SK-N-SH (cell line): ENCODE measurements around the gene ANO10. TPM values are rescaled to one million over a fixed set of nuclear protein-coding genes. Genes with fewer than 3 reads are reported as not detected.

Experiments
- CTCF ChIA-PET: fragments of 300-600, 350-600 bp; formaldehyde crosslinking; extraction: SDS; loops from one replicate; lab custom pipeline; 2021; lab: Yijun Ruan, JAX
- POLR2A ChIA-PET: fragments of 350-600 bp; sonication (Branson Sonifier 250); formaldehyde crosslinking; extraction: SDS; loops from one replicate; lab custom pipeline; 2020; ENCODE audit warnings: antibody characterized with exemption, inconsistent platforms; lab: Yijun Ruan, JAX
- DNase-seq: peaks from one replicate; pipeline ENCODE4 v3.0.0; 2012
- H2AFZ ChIP-seq: fragments of 200-600 bp; sonication (generic); 2 replicates; pipeline ENCODE4 v1.8.1; 2016; ENCODE audit warnings: antibody characterized with exemption, mild to moderate bottlenecking, low read depth
- H3F3A ChIP-seq: fragments of 200-600 bp; sonication (generic); replicated peaks from 2 replicates; pipeline ENCODE3; 2016; ENCODE audit warnings: antibody characterized with exemption, mild to moderate bottlenecking; ENCODE audit not compliant: insufficient read depth
- H3K27ac ChIP-seq, 2 experiments: fragments of 200-500 bp in 1 of 2; fragments of 200-600 bp in 1 of 2; sonication (Bioruptor generic) in 1 of 2; sonication (generic), shearing (Covaris generic) in 1 of 2; 2 replicates each; pipeline versions ENCODE4 v1.5.1 to v1.6.1; 2014 to 2016; ENCODE audit warnings: low read depth in 2 of 2, inconsistent platforms in 1 of 2, low read length in 1 of 2, mild to moderate bottlenecking in 1 of 2, mixed read lengths in 1 of 2
- H3K27me3 ChIP-seq: fragments of 200-600 bp; sonication (generic), shearing (Covaris generic); 2 replicates; pipeline ENCODE4 v1.6.1; 2016; ENCODE audit warnings: mixed run types; ENCODE audit not compliant: insufficient read depth
- H3K36me3 ChIP-seq, 2 experiments: fragments of 200-500 bp in 1 of 2; fragments of 200-600 bp in 1 of 2; sonication (Bioruptor generic) in 1 of 2; sonication (generic) in 1 of 2; replicated peaks in 1 of 2; 2 replicates each; pipeline versions ENCODE3 to v1.5.1; 2014 to 2016; ENCODE audit warnings: low read length in 1 of 2, mild to moderate bottlenecking in 1 of 2; ENCODE audit not compliant: insufficient read depth in 2 of 2, control insufficient read depth in 1 of 2
- H3K4me1 ChIP-seq, 2 experiments: fragments of 200-500 bp in 1 of 2; fragments of 200-600 bp in 1 of 2; sonication (Bioruptor generic) in 1 of 2; sonication (generic), shearing (Covaris generic) in 1 of 2; 2 replicates each; pipeline versions ENCODE4 v1.5.1 to v1.6.1; 2014 to 2016; ENCODE audit warnings: low read depth in 1 of 2, low read length in 1 of 2, mixed run types in 1 of 2; ENCODE audit not compliant: insufficient read depth in 2 of 2, control insufficient read depth in 1 of 2
- H3K4me2 ChIP-seq: fragments of 200-600 bp; sonication (generic), shearing (Covaris generic); 2 replicates; pipeline ENCODE4 v1.6.1; 2017; ENCODE audit warnings: mixed run types
- H3K4me3 ChIP-seq, 2 experiments: fragments of 200-500 bp in 1 of 2; fragments of 200-600 bp in 1 of 2; sonication (Bioruptor generic) in 1 of 2; sonication (generic), shearing (Covaris generic) in 1 of 2; 2 replicates each; pipeline versions ENCODE4 v1.5.1 to v1.8.1; 2014 to 2016; ENCODE audit warnings: low read depth in 2 of 2, inconsistent platforms in 1 of 2, low read length in 1 of 2, mild to moderate bottlenecking in 1 of 2, mixed read lengths in 1 of 2, moderate library complexity in 1 of 2
- H3K79me2 ChIP-seq: fragments of 200-600 bp; sonication (generic); 2 replicates; pipeline ENCODE4 v1.8.1; 2017; ENCODE audit warnings: mild to moderate bottlenecking; ENCODE audit not compliant: insufficient read depth
- H3K9ac ChIP-seq: fragments of 200-600 bp; sonication (generic); 2 replicates; pipeline ENCODE4 v1.6.1; 2017; ENCODE audit warnings: mixed run types
- H3K9me2 ChIP-seq: fragments of 200-600 bp; sonication (generic); 2 replicates; pipeline ENCODE4 v1.6.1; 2017; ENCODE audit warnings: mixed run types
- H3K9me3 ChIP-seq: fragments of 200-600 bp; sonication (generic); 2 replicates; pipeline ENCODE4 v1.6.1; 2017; ENCODE audit warnings: mixed run types, mild to moderate bottlenecking, moderate library complexity
- H4K20me1 ChIP-seq: fragments of 200-600 bp; sonication (generic); 2 replicates; pipeline ENCODE4 v1.6.1; 2017; ENCODE audit warnings: mild to moderate bottlenecking, mixed run types; ENCODE audit not compliant: insufficient read depth
- CHD2 ChIP-seq: fragments of 150-350 bp; IDR thresholded peaks from 2 replicates; pipeline ENCODE4 v1.6.1; 2018; ENCODE audit warnings: low read length; ENCODE audit not compliant: partially characterized antibody
- ELF1 ChIP-seq: IDR thresholded peaks from 2 replicates; pipeline ENCODE4 v1.4.0; 2012
- EP300 ChIP-seq, 2 experiments: IDR thresholded peaks; 2 replicates each; pipeline versions ENCODE4 v1.4.0 to v1.6.1; 2012; ENCODE audit warnings: borderline replicate concordance in 1 of 2, low read depth in 1 of 2, low read length in 1 of 2
- FOSL2 ChIP-seq: IDR thresholded peaks from 2 replicates; pipeline ENCODE4 v1.4.0; 2012; ENCODE audit warnings: low read depth, mild to moderate bottlenecking, moderate library complexity, borderline replicate concordance
- FOXJ3 ChIP-seq: sonication (generic); formaldehyde crosslinking; IDR thresholded peaks from 2 replicates; pipeline ENCODE4 v1.5.1; 2020; ENCODE audit warnings: mild to moderate bottlenecking, missing genetic modification reagents
- FOXM1 ChIP-seq: IDR thresholded peaks from 2 replicates; pipeline ENCODE4 v1.4.0; 2012; ENCODE audit warnings: low read depth, mild to moderate bottlenecking
- GABPA ChIP-seq: IDR thresholded peaks from 2 replicates; pipeline ENCODE4 v1.4.0; 2012; ENCODE audit warnings: low read depth, mild to moderate bottlenecking
- GATA2 ChIP-seq: sonication (generic); formaldehyde crosslinking; IDR thresholded peaks from 2 replicates; pipeline ENCODE4 v1.5.0; 2020; ENCODE audit warnings: mild to moderate bottlenecking, missing genetic modification reagents
- JUND ChIP-seq: IDR thresholded peaks from 2 replicates; pipeline ENCODE4 v1.4.0; 2012
- MXI1 ChIP-seq: IDR thresholded peaks from 2 replicates; pipeline ENCODE4 v1.6.1; 2012; ENCODE audit warnings: mild to moderate bottlenecking, low read depth, low read length, improper control_type of control experiment
- RCOR1 ChIP-seq: fragments of 150-350 bp; IDR thresholded peaks from 2 replicates; pipeline ENCODE4 v1.6.1; 2017; ENCODE audit warnings: antibody characterized with exemption, low read length
- RFX5 ChIP-seq: IDR thresholded peaks from 2 replicates; pipeline ENCODE4 v1.6.1; 2012; ENCODE audit warnings: mild to moderate bottlenecking, improper control_type of control experiment, low read length
- RXRA ChIP-seq: IDR thresholded peaks from 2 replicates; pipeline ENCODE4 v1.4.0; 2012; ENCODE audit warnings: low read depth, mild to moderate bottlenecking, borderline replicate concordance
- TCF12 ChIP-seq: IDR thresholded peaks from 2 replicates; pipeline ENCODE4 v1.4.0; 2012
- TEAD4 ChIP-seq: IDR thresholded peaks from 2 replicates; pipeline ENCODE4 v1.4.0; 2012; ENCODE audit warnings: mild to moderate bottlenecking, borderline replicate concordance; ENCODE audit not compliant: insufficient read depth
- polyA plus RNA-seq, 3 experiments: library from polyadenylated mRNA; depleted of rRNA; stranded (reverse); fragments of >200 nt; gene quantifications; 2 replicates each; pipeline ENCODE4 v1.2.3, GENCODE V29; 2012
- TF ChIP-seq, protein P1 (sequence below): fragments of 150-350 bp; IDR thresholded peaks from 2 replicates; pipeline ENCODE4 v1.6.1; 2016; ENCODE audit warnings: mild to moderate bottlenecking, low read depth, low read length
- TF ChIP-seq, protein P2 (sequence below): IDR thresholded peaks from 2 replicates; pipeline ENCODE4 v1.6.1; 2012; ENCODE audit warnings: mild to moderate bottlenecking, low read depth, low read length, moderate library complexity
- TF ChIP-seq, protein P3 (sequence below): fragments of 150-350 bp; IDR thresholded peaks from 2 replicates; pipeline ENCODE4 v1.6.1; 2017; ENCODE audit warnings: antibody characterized with exemption, low read length, low read depth, borderline replicate concordance

Gene ANO10
- polyA plus RNA-seq, 1 of the 3 experiments (the other 2 are of a cell fraction), result 16.8 TPM

DNA sequence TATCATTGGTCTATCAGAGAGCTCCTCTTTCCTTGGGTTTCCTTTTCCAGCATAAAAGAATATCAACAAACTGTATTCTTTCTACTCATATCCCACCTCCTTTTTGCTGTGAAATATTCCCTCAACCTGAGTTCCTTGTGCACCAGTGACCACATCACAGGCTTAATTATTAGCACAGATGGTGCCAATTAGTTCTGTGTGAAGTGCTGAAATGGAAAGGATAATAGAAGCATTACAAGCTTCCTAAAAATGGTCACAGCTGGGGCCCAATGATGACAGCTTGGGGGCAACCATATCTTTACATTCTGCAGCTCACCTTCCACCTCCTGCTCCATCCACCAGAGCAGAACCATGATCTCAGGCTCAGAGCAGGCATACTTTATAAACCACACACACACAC is 84.6 kb downstream of the ANO10 start:
- H3K9ac ChIP-seq, result no peak overlapping the region
- peaks cover 3% of the 10 kb centered on the region in 2 experiments for H3K36me3 ChIP-seq
- no peaks in the 10 kb centered on the region for H3F3A ChIP-seq
- no peaks in the 10 kb centered on the region for H3K79me2 ChIP-seq
- POLR2A ChIA-PET, result no interaction called here
- CTCF ChIA-PET, result interaction anchor here (0.6 to 1.7 kb wide), 3 partner anchors 37 to 698 kb away, joined by 3 to 4 read pairs (median 4); no protein-coding TSS in a partner anchor
- peaks cover 0 to 5% of the 10 kb centered on the region in 2 experiments; a peak in 2 of 4 replicates for H3K4me1 ChIP-seq
- H4K20me1 ChIP-seq, result no peaks in the 10 kb centered on the region
- H3K27me3 ChIP-seq, result no peaks in the 10 kb centered on the region
- H2AFZ ChIP-seq, result no peak overlapping the region
- no peak overlapping the region for H3K4me2 ChIP-seq
- no peak overlapping the region for H3K4me3 ChIP-seq
- H3K9me2 ChIP-seq, result no peaks in the 10 kb centered on the region
- no peaks in the 10 kb centered on the region for H3K9me3 ChIP-seq
- DNase-seq, result no peak
- TF ChIP-seq, protein P1, sequence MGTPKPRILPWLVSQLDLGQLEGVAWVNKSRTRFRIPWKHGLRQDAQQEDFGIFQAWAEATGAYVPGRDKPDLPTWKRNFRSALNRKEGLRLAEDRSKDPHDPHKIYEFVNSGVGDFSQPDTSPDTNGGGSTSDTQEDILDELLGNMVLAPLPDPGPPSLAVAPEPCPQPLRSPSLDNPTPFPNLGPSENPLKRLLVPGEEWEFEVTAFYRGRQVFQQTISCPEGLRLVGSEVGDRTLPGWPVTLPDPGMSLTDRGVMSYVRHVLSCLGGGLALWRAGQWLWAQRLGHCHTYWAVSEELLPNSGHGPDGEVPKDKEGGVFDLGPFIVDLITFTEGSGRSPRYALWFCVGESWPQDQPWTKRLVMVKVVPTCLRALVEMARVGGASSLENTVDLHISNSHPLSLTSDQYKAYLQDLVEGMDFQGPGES, result no peak
- TF ChIP-seq ELF1, result no peak
- no peak for TF ChIP-seq GATA2 (CRISPR knock-in tag)
- TF ChIP-seq TEAD4, result no peak
- no peak for TF ChIP-seq TCF12
- TF ChIP-seq RCOR1, result no peak
- TF ChIP-seq MXI1, result no peak
- no peak for TF ChIP-seq EP300 (IDR thresholded peaks at IDR 0.05; ENCODE audit: borderline replicate concordance in 1 of 2, low read depth in 1 of 2, low read length in 1 of 2)
- TF ChIP-seq FOSL2, result no peak
- no peak for TF ChIP-seq GABPA
- no peak for TF ChIP-seq CHD2
- TF ChIP-seq, protein P2, sequence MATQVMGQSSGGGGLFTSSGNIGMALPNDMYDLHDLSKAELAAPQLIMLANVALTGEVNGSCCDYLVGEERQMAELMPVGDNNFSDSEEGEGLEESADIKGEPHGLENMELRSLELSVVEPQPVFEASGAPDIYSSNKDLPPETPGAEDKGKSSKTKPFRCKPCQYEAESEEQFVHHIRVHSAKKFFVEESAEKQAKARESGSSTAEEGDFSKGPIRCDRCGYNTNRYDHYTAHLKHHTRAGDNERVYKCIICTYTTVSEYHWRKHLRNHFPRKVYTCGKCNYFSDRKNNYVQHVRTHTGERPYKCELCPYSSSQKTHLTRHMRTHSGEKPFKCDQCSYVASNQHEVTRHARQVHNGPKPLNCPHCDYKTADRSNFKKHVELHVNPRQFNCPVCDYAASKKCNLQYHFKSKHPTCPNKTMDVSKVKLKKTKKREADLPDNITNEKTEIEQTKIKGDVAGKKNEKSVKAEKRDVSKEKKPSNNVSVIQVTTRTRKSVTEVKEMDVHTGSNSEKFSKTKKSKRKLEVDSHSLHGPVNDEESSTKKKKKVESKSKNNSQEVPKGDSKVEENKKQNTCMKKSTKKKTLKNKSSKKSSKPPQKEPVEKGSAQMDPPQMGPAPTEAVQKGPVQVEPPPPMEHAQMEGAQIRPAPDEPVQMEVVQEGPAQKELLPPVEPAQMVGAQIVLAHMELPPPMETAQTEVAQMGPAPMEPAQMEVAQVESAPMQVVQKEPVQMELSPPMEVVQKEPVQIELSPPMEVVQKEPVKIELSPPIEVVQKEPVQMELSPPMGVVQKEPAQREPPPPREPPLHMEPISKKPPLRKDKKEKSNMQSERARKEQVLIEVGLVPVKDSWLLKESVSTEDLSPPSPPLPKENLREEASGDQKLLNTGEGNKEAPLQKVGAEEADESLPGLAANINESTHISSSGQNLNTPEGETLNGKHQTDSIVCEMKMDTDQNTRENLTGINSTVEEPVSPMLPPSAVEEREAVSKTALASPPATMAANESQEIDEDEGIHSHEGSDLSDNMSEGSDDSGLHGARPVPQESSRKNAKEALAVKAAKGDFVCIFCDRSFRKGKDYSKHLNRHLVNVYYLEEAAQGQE, result no peak
- TF ChIP-seq RXRA, result no peak
- TF ChIP-seq, protein P3, sequence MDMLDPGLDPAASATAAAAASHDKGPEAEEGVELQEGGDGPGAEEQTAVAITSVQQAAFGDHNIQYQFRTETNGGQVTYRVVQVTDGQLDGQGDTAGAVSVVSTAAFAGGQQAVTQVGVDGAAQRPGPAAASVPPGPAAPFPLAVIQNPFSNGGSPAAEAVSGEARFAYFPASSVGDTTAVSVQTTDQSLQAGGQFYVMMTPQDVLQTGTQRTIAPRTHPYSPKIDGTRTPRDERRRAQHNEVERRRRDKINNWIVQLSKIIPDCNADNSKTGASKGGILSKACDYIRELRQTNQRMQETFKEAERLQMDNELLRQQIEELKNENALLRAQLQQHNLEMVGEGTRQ, result no peak
- no peak for TF ChIP-seq RFX5
- no peak for TF ChIP-seq JUND
- no peak for TF ChIP-seq FOXJ3
- no peak for TF ChIP-seq FOXM1
- TF ChIP-seq, all 33 proteins: peak for 0
- no peak overlapping the region for H3K27ac ChIP-seq
